Activated naive CD8-positive, alpha-beta T cell (primary cell): ENCODE results near the gene MAP3K2.

Source experiments
- H3K27ac Mint-ChIP-seq: one replicate; pipeline ENCODE4 v1.8.0; 2021; ENCODE audit warnings: mixed read lengths
- H3K27me3 Mint-ChIP-seq: one replicate; pipeline ENCODE4 v1.8.0; 2021; ENCODE audit warnings: mixed read lengths
- H3K36me3 Mint-ChIP-seq: one replicate; pipeline ENCODE4 v1.8.0; 2021; ENCODE audit warnings: mixed read lengths
- H3K4me1 Mint-ChIP-seq: one replicate; pipeline ENCODE4 v1.8.0; 2021; ENCODE audit warnings: low read depth, mixed read lengths
- H3K4me3 Mint-ChIP-seq: one replicate; pipeline ENCODE4 v1.8.0; 2021; ENCODE audit warnings: mild to moderate bottlenecking, mixed read lengths
- H3K9me3 Mint-ChIP-seq: one replicate; pipeline ENCODE4 v1.8.0; 2021; ENCODE audit warnings: low read depth, mixed read lengths

The MAP3K2 gene

GRCh38 chr2:127254386-127254981 lies 133.3 kb downstream of the MAP3K2 start:
- no peak overlapping the region for H3K27ac Mint-ChIP-seq
- peaks cover 6% of the 10 kb centered on the region for H3K4me1 Mint-ChIP-seq
- H3K27me3 Mint-ChIP-seq: no peaks in the 10 kb centered on the region
- no peak overlapping the region for H3K4me3 Mint-ChIP-seq
- H3K9me3 Mint-ChIP-seq: no peaks in the 10 kb centered on the region
- H3K36me3 Mint-ChIP-seq: peaks cover 18% of the 10 kb centered on the region
